H9 (cell line): ENCODE results near the gene ARHGAP11A. TPM values are rescaled to one million over a fixed set of nuclear protein-coding genes. Genes with fewer than 3 reads are reported as not detected.
A peak's percentile ranks its signal among the peaks of the same experiment; 100 is the strongest.

Source experiments
- DNase-seq: peaks from one replicate; pipeline ENCODE4 v3.0.0-alpha.2; 2017
- H2AFZ ChIP-seq: one replicate; pipeline ENCODE4 v1.6.1; 2013; ENCODE audit warnings: mild to moderate bottlenecking, low read length, control low read depth, moderate library complexity
- H2AK5ac ChIP-seq: 2 replicates; pipeline ENCODE4 v1.6.1; 2013; ENCODE audit warnings: low read length, control low read depth, mixed read lengths; ENCODE audit not compliant: insufficient read length
- H2BK120ac ChIP-seq: one replicate; pipeline ENCODE4 v1.6.1; 2013; ENCODE audit warnings: low read depth, mild to moderate bottlenecking, low read length, control low read depth, inconsistent platforms; ENCODE audit not compliant: poor library complexity, severe bottlenecking
- H2BK12ac ChIP-seq: 2 replicates; pipeline ENCODE4 v1.6.1; 2013; ENCODE audit warnings: low read length, control low read depth, mixed read lengths, low read depth; ENCODE audit not compliant: insufficient read length
- H2BK15ac ChIP-seq: 2 replicates; pipeline ENCODE4 v1.6.1; 2013; ENCODE audit warnings: low read depth, low read length, control low read depth
- H2BK20ac ChIP-seq: one replicate; pipeline ENCODE4 v1.6.1; 2013; ENCODE audit warnings: low read depth, mild to moderate bottlenecking, low read length, control low read depth, inconsistent platforms; ENCODE audit not compliant: poor library complexity, severe bottlenecking
- H2BK5ac ChIP-seq: 2 replicates; pipeline ENCODE4 v1.6.1; 2013; ENCODE audit warnings: low read length, control low read depth, mixed read lengths; ENCODE audit not compliant: insufficient read length
- H3K14ac ChIP-seq: 2 replicates; pipeline ENCODE4 v1.6.1; 2013; ENCODE audit warnings: low read length, control low read depth; ENCODE audit not compliant: insufficient read depth
- H3K18ac ChIP-seq: 2 replicates; pipeline ENCODE4 v1.6.1; 2013; ENCODE audit warnings: low read depth, mild to moderate bottlenecking, mixed read lengths, low read length, control low read depth; ENCODE audit not compliant: insufficient read length
- H3K23ac ChIP-seq: 2 replicates; pipeline ENCODE4 v1.6.1; 2013; ENCODE audit warnings: low read length, control low read depth, mixed read lengths, low read depth; ENCODE audit not compliant: insufficient read length
- H3K23me2 ChIP-seq: 2 replicates; pipeline ENCODE4 v1.6.1; 2013; ENCODE audit warnings: low read depth, mild to moderate bottlenecking, mixed read lengths, low read length, control low read depth; ENCODE audit not compliant: insufficient read length, poor library complexity, severe bottlenecking
- H3K27ac ChIP-seq: 2 replicates; pipeline ENCODE4 v1.5.1; 2013; ENCODE audit warnings: low read length, control low read depth, mixed read lengths, low read depth; ENCODE audit not compliant: insufficient read length
- H3K27me3 ChIP-seq: 2 replicates; pipeline ENCODE4 v1.6.1; 2013; ENCODE audit warnings: low read length, control low read depth, inconsistent platforms; ENCODE audit not compliant: insufficient read depth
- H3K4ac ChIP-seq: 2 replicates; pipeline ENCODE4 v1.6.1; 2013; ENCODE audit warnings: low read depth, mild to moderate bottlenecking, control low read depth, inconsistent platforms, low read length, moderate library complexity
- H3K4me1 ChIP-seq: 2 replicates; pipeline ENCODE4 v1.6.1; 2013; ENCODE audit warnings: low read length, control low read depth, inconsistent platforms; ENCODE audit not compliant: insufficient read depth
- H3K4me2 ChIP-seq: 2 replicates; pipeline ENCODE4 v1.6.1; 2013; ENCODE audit warnings: low read length, control low read depth, mixed read lengths; ENCODE audit not compliant: insufficient read length, insufficient read depth
- H3K56ac ChIP-seq: 2 replicates; pipeline ENCODE4 v1.6.1; 2013; ENCODE audit warnings: low read depth, mild to moderate bottlenecking, mixed read lengths, low read length, control low read depth; ENCODE audit not compliant: insufficient read length
- H3K79me1 ChIP-seq: 2 replicates; pipeline ENCODE4 v1.6.1; 2013; ENCODE audit warnings: low read depth, mild to moderate bottlenecking, moderate library complexity, low read length, control low read depth, inconsistent platforms; ENCODE audit not compliant: insufficient read depth, poor library complexity, severe bottlenecking
- H3K79me2 ChIP-seq: 2 replicates; pipeline ENCODE4 v1.6.1; 2013; ENCODE audit warnings: low read length, control low read depth, inconsistent platforms; ENCODE audit not compliant: insufficient read depth
- H3K9ac ChIP-seq: 2 replicates; pipeline ENCODE4 v1.6.1; 2013; ENCODE audit warnings: low read length, control low read depth, mixed read lengths; ENCODE audit not compliant: insufficient read length; ENCODE audit errors: extremely low read depth
- H3K9me3 ChIP-seq: one replicate; pipeline ENCODE4 v1.6.1; 2013; ENCODE audit warnings: low read depth, low read length, inconsistent platforms; ENCODE audit not compliant: control insufficient read depth
- H3T11ph ChIP-seq: one replicate; pipeline ENCODE4 v1.6.1; 2013; ENCODE audit warnings: mild to moderate bottlenecking, low read length, control low read depth, inconsistent platforms
- H4K20me1 ChIP-seq: one replicate; pipeline ENCODE4 v1.6.1; 2013; ENCODE audit not compliant: control insufficient read depth, insufficient read length, insufficient read depth
- H4K5ac ChIP-seq: 2 replicates; pipeline ENCODE4 v1.6.1; 2013; ENCODE audit warnings: low read depth, mild to moderate bottlenecking, mixed read lengths, low read length, control low read depth; ENCODE audit not compliant: insufficient read length
- H4K8ac ChIP-seq: replicated peaks from 2 replicates; pipeline ENCODE4 v1.6.1; 2013; ENCODE audit warnings: low read length, control low read depth, mixed read lengths, low read depth; ENCODE audit not compliant: insufficient read length
- H4K91ac ChIP-seq: 2 replicates; pipeline ENCODE4 v1.6.1; 2013; ENCODE audit warnings: low read depth, mild to moderate bottlenecking, moderate library complexity, mixed read lengths, low read length, control low read depth; ENCODE audit not compliant: insufficient read length
- H3K27ac Mint-ChIP-seq, 3 experiments: 2 replicates in 2 of 3; 3 replicates in 1 of 3; pipeline ENCODE4 v1.8.0; 2020 to 2021; ENCODE audit warnings: mixed read lengths in 3 of 3, mild to moderate bottlenecking in 1 of 3, moderate library complexity in 1 of 3
- H3K27me3 Mint-ChIP-seq: 2 replicates; pipeline ENCODE4 v1.8.0; 2021; ENCODE audit warnings: low read depth, mild to moderate bottlenecking, moderate library complexity, mixed read lengths
- H3K36me3 Mint-ChIP-seq, 3 experiments: 2 replicates in 2 of 3; 3 replicates in 1 of 3; pipeline ENCODE4 v1.8.0; 2020 to 2021; ENCODE audit warnings: low read depth in 3 of 3, mixed read lengths in 3 of 3; ENCODE audit not compliant: insufficient read depth in 1 of 3
- H3K4me1 Mint-ChIP-seq, 2 experiments: 2 replicates each; pipeline ENCODE4 v1.8.0; 2020; ENCODE audit warnings: mixed read lengths in 2 of 2
- H3K4me3 Mint-ChIP-seq, 2 experiments: 2 replicates in 1 of 2; 3 replicates in 1 of 2; pipeline ENCODE4 v1.8.0; 2020 to 2021; ENCODE audit warnings: mild to moderate bottlenecking in 2 of 2, mixed read lengths in 2 of 2, moderate library complexity in 1 of 2
- H3K9me3 Mint-ChIP-seq, 2 experiments: 2 replicates in 1 of 2; 3 replicates in 1 of 2; pipeline ENCODE4 v1.8.0; 2020; ENCODE audit warnings: mild to moderate bottlenecking in 2 of 2, mixed read lengths in 2 of 2, moderate library complexity in 1 of 2
- WGBS: extraction: QIAGEN DNeasy Blood & Tissue Kit; methylation state at CpG from one replicate; pipeline ENCODE4 v1.1.7; 2013; ENCODE audit warnings: missing lambda C conversion rate, low lambda C conversion rate, mixed read lengths; ENCODE audit not compliant: insufficient read length; ENCODE audit errors: extremely low coverage; 5-methylcytosine and 5-hydroxymethylcytosine counted together
- total RNA-seq: library from RNA; stranded (reverse); gene quantifications from 2 replicates; pipeline ENCODE4 v1.2.1, GENCODE V29; 2021
- TF ChIP-seq, protein P1 (sequence below): fragments of 200-600 bp; sonication (generic); conservative IDR thresholded peaks from 3 replicates; pipeline ENCODE4 v1.8.0; 2021; ENCODE audit warnings: antibody characterized with exemption, mild to moderate bottlenecking

Gene ARHGAP11A
- total RNA-seq, 1 experiment from 2014 or later: 94.4 TPM

DNA sequence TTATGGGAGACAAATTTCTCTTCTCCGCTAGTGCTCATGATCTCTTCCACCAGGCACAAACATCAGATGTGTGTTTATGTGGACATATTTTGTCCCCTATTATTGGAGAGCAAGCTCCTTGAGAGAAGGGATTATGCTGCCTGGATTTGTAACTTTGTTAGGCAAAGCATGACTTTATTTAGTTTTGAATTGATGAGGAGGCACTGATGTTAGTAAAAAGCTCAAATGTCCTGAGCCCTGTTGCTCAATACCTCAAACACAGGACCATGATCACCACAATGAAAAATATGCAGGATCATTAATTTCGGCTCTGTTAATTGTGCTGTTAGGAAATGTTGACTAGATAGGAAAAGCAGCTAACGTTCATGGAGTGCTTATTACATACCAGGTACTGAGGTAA, 55.3 kb downstream of the ARHGAP11A start:
- H4K91ac ChIP-seq: no peak overlapping the region
- no peak overlapping the region for H3K18ac ChIP-seq
- no peak overlapping the region for H3K4me3 Mint-ChIP-seq
- H3K9ac ChIP-seq: no peak overlapping the region
- H3K79me1 ChIP-seq: no peaks in the 10 kb centered on the region
- H2BK5ac ChIP-seq: no peak overlapping the region
- H2BK15ac ChIP-seq: no peak overlapping the region
- H3K23ac ChIP-seq: no peak overlapping the region
- no peak overlapping the region for H3K14ac ChIP-seq
- H3K4me1 ChIP-seq: peaks cover 9% of the 10 kb centered on the region
- no peak overlapping the region for H2BK20ac ChIP-seq
- H4K5ac ChIP-seq: no peak overlapping the region
- no peak overlapping the region for H2AFZ ChIP-seq
- no peak for DNase-seq
- no peak overlapping the region for H2BK12ac ChIP-seq
- no peaks in the 10 kb centered on the region for H3K23me2 ChIP-seq
- H3K4ac ChIP-seq: no peak overlapping the region
- H3K27ac ChIP-seq: no peak overlapping the region
- no peaks in the 10 kb centered on the region for H3K36me3 Mint-ChIP-seq
- no peaks in the 10 kb centered on the region for H3K9me3 Mint-ChIP-seq
- TF ChIP-seq, protein P1, sequence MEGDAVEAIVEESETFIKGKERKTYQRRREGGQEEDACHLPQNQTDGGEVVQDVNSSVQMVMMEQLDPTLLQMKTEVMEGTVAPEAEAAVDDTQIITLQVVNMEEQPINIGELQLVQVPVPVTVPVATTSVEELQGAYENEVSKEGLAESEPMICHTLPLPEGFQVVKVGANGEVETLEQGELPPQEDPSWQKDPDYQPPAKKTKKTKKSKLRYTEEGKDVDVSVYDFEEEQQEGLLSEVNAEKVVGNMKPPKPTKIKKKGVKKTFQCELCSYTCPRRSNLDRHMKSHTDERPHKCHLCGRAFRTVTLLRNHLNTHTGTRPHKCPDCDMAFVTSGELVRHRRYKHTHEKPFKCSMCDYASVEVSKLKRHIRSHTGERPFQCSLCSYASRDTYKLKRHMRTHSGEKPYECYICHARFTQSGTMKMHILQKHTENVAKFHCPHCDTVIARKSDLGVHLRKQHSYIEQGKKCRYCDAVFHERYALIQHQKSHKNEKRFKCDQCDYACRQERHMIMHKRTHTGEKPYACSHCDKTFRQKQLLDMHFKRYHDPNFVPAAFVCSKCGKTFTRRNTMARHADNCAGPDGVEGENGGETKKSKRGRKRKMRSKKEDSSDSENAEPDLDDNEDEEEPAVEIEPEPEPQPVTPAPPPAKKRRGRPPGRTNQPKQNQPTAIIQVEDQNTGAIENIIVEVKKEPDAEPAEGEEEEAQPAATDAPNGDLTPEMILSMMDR: no peak
- no peak overlapping the region for H2AK5ac ChIP-seq
- no peak overlapping the region for H2BK120ac ChIP-seq
- no peaks in the 10 kb centered on the region for H3K79me2 ChIP-seq
- no peaks in the 10 kb centered on the region for H3K27me3 ChIP-seq
- no peak overlapping the region for H3T11ph ChIP-seq
- no CpG with 5 or more reads among the region's 3 CpGs for WGBS
- no peaks in the 10 kb centered on the region for H3K9me3 ChIP-seq
- no peak overlapping the region for H4K8ac ChIP-seq
- no peaks in the 10 kb centered on the region; the same call in none of the 2 replicates for H3K27me3 Mint-ChIP-seq
- H3K4me1 Mint-ChIP-seq: peaks cover 37 to 39% of the 10 kb centered on the region in 2 experiments
- no peak overlapping the region for H3K4me2 ChIP-seq
- H3K56ac ChIP-seq: no peak overlapping the region
- peak overlapping the region in 2 of 3 experiments; percentile 6 to 75; a peak in 2 of 7 replicates for H3K27ac Mint-ChIP-seq
- H4K20me1 ChIP-seq: no peaks in the 10 kb centered on the region
